SW480 (cell line): ENCODE measurements around the gene ATP6V0C.

Experiments used
- DNase-seq: peaks from one replicate; pipeline ENCODE4 v3.0.0-alpha.2; 2016; ENCODE audit warnings: low spot score

The ATP6V0C gene

DNA sequence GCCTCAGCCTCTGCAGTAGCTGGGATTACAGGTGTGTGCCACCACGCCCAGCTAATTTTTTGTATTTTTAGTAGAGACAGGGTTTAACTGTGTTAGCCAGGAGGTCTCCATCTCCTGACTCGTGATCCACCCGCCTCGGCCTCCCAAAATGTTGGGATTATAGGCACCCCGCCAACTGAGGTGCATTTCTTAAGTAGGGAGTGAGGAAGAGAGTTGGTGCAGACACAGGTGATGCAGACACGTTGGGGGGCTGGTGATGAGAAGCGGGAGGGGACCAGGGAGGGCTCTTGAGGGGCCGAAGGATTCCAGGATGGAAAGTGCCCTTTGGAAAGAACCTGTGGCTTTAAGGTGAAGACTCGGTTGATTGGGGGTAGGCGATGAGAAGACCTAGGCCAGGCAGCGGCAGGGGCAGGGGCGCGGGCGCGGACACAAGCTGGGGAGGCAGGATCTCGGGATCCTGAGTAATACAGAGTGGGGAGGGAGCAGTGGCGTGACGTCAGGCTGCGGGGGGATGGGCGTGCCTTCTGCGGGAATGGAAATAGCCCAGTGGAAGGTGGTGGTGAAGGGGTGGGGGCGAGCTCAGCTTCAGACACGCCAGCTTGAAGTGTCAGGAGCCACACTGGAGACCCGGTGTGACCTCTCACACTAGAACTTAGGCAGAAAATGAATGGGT lies 2.5 kb upstream of the ATP6V0C start:
- no peak for DNase-seq

DNA sequence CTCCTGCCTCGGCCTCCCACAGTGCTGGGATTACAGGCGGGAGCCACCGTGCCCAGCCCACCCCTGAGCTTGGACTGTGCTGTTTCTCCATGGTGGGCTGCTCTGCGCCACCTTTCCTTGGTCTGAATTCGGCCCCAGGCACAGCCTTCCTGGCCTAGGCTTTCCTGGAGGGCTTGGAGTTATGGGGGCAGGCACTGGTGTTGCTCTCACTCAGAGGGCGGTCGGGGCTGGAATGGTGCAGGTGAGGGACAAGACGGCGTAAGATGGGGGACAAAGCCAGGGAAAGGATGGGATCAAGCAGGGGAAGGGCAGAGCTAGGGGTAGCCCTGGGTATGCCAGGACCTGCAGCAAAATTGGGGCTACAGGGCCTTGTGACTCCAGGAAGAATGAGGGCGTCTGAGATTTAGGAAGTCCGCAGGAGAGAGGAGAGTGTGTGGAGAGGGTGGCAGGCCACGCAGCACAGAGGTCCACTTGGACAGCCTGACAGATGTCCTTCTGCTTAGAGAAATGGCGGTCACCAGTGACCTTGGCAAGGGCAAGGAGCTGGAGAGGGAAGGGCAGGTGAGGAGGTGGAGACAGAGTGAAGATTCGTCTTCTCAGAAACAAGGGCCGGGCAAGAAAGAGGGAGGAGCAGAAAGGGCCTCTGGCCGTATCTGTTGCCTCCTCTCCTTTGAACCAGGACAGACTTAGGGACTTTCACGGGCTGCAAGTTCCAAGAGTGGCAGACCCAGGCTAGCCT lies 1.6 kb upstream of the ATP6V0C start:
- no peak for DNase-seq

DNA sequence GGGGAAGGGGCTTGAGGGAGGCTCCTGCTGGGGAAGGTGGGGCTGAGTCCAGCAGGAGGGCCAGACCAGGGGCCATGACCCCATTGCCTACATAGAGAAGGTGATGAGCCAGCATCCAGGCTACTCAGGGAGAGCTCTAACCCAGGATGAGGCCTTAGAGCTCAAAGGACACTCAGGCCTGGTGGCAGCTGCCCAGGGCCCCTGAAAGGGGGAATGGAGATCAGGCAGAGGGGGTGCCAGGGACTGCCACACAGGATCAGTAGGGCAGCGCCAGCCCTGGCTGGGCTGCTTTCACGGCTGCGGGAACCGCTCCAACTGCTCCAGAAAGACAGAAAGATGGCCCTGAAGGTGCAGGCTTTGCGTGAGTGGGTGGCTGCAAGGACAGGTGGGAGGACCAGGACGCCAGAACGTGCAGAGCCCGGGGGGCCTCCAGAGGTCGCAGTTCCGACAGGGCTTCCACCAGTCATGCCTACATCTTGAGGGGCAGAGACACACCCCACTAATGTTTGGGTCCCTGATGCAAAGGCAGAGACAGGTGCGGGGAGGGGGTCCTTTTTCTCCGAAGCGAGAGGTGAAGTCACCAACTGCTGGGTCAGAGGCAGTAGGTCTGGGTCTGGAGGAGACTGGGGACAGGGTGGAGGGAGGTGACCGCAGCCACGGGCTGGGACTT lies 882 bp upstream of the ATP6V0C start:
- peak; percentile 37 for DNase-seq

GRCh38 chr16:2514333-2515179 lies 804 bp downstream of the ATP6V0C start:
- peak; percentile 11 for DNase-seq

DNA sequence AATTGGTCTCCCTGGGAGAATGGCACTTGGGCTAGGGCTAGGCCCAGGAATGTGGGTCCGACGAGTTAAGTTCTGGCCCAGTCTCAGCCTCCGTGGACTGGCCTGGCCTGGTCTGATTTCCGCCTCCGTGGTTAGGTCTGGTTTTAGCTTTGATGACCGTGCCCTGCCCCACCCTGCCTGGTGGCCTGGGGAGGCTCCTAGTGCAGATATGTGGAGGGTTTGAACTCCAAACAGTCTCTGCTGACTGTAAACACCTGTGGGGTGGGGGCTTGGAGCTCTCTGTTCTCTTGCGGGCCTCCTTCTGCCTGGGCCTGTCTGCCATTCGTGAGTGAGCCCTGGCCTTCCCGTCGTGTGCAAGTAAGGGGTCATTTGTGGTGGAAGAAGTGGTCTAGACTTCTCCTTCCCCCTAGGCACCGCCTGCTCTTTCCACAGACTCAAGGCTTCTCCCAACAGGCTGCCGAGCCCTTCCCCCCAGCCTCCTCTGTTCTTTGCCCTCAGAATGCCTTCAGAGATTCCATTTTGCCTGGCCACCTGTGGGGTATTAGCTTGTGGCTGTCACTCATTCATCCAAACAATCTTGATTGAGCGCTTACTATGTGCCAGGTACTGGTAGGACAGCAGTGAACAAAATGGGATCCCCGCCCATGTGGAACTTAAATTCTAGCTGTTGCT lies 1.6 kb downstream of the ATP6V0C start:
- DNase-seq: no peak

DNA sequence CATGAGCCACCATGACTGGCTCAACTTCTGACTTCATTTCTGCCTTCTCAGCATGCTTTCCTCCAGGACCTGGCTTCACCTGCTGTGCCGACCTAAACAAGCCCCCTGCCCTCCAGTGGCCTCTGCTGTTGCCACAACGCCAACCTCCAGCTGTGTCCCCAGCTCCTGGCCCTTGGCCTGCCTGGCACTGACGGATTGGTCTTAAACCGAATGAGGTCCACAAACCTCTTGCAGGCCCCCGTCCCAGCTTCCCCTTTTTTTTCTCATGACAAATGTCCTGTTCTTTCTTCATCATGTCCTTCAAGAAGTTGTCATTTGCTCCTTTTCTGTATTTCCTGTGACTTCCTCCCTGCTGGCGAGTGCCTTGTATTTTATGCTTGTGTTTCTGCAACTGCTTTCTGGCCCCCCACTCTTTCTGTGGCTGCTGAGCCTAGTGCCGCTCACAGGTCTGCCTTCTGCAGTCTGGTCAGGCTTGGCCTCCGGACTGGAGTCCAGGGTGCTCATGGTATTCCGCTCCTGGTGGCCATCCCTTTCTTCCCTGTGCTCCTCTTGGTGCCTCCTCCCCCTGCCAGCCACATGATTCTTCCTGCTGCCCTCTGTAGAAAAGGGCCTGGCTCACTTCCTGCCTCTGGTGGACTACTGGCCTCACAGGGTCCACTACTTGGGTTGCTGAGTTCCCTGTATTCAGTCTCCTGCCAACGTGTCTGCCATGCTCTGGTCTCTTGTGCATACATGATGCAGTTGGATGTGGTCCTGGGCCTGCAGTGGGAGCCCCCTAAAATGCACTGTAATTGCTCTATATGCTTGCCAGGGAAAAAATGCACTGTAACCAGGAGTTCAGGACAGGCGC lies 2.9 kb downstream of the ATP6V0C start:
- DNase-seq: no peak

- no peak for DNase-seq
Measured at GRCh38 chr16:2517954-2518605, 4.3 kb downstream of the ATP6V0C start.

GRCh38 chr16:2518823-2519710 lies 5.3 kb downstream of the ATP6V0C start:
- no peak for DNase-seq

DNA sequence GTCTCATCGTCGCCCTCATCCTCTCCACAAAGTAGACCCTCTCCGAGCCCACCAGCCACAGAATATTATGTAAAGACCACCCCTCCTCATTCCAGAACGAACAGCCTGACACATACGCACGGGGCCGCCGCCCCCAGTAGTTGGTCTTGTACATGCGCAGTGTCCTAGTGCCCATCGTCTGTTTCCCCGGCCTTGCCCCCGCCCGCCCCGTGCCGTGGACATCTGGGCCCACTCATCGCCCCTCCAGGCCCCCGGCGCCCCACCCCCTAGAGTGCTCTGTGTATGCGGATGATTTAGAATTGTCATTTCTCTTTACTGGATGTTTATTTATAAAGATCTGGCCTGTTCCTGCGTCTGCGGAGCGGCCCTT lies 5.9 kb downstream of the ATP6V0C start:
- no peak for DNase-seq

DNA sequence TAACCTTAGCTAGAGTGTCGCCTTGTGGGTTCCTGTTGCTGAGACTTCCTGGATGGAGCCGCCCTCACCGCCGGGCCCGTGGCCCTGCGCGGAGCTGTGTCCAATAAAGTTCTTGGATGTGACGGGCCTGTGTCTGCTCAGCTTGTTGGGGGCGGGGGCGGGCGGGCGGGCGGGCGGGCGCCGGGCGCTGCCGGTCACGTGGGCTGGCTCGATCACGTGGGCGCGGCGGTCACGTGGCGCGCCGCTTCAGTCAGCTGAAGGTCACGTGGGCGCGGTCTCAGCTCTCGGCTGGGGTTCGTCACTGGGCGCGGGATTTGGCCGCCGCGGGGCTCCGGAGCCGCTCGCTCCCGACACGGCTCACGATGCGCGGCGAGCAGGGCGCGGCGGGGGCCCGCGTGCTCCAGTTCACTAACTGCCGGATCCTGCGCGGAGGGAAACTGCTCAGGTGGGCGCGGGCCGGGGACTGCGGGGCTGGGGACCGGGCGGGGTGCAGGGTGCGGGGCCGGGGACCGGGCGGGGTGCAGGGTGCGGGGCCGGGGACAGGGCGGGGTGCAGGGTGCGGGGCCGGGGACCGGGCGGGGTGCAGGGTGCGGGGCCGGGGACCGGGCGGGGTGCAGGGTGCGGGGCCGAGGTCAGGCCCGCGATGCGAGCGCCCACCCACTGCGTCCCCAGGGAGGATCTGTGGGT lies 6.5 kb downstream of the ATP6V0C start, which contains the start of gene AMDHD2:
TSS of gene AMDHD2 (plus strand) at position 275 of the 687 bp plus-strand sequence. CDS start at position 363, 88 bp downstream.
- DNase-seq: peak; percentile 81

GRCh38 chr16:2520784-2521531 lies 7.2 kb downstream of the ATP6V0C start:
- DNase-seq: no peak

DNA sequence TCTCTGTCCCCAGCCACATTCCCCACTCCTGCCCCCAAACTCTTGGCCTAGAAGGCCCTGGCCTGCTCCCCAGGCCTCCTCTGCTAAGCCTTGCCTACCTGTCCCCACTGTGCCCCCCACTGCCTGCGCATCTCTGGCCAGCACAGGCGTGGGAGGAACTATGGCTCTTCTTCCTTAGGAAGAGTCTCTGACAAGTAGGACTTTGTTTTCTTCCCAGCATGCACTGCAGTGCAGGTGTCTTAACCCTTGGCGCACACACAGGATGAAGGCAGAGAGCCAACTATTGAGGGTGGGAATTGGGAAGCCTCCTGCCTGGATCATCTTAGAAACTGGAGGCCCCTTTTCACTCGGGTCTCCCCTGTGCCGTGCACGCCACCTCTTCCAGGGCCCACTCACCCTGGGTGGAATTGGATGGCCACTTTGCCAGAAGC lies 10.1 kb downstream of the ATP6V0C start:
- no peak for DNase-seq

DNA sequence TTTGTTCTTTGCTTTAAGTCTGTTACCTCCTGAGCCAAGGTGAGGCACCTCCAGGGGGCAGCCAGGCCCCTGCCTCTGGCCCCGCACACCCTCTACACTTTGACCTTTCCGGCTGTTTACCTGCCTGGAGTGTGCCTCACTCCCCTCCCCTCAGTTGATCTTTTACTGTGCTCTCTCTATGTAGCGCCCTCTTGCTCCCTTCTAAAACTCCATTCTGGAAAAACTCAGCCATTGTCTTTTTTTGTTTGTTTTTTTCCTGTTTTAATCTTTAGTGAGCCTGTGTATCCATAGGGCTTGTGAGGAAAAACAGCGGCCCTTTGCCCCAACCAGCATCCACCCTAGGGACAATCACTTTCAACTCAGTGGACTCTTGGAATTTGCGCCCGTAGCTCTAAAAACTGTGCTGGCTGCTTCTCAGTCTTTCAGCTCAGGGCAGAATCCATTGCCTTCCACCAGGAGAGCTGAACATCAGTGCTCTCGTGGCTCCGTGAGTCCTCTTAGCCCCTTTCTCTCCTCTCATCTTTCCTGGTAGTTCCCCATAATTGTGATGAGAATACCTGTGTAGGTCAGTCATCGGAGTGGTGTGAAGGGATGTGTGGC lies 10.7 kb downstream of the ATP6V0C start:
- no peak for DNase-seq

DNA sequence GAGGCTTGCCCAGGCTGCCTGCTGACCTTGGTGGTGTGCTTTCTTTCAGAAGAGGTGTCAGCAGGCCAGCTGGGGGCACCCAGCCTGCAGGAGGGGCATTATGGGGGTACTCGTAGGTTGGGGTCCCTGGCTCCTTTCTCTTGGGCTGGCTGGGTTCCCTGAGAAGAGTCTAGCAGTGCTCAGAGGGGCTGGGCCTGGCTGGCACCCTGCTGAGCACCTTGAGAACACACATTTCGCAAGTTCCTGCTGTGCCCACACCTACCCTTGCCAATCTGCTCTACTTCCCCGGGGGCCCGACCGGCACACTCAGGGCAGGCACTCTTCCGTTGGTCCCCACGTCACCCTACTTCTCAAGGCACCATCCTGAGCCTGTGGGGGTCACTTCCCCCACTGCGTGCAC lies 12.4 kb downstream of the ATP6V0C start:
- DNase-seq: no peak

- DNase-seq: no peak
Measured at GRCh38 chr16:2527071-2527783, 13.5 kb downstream of the ATP6V0C start.

GRCh38 chr16:2527784-2528100 lies 14.0 kb downstream of the ATP6V0C start:
- no peak for DNase-seq
